ENCODE measurements around the gene B4GALT2. TPM values are rescaled to one million over a fixed set of nuclear protein-coding genes. Genes with fewer than 3 reads are reported as not detected.

B4GALT2 gene
- total RNA-seq, 4 donors from 2014 or later, result 45.3 to 94.5 (median 77.5) TPM

DNA sequence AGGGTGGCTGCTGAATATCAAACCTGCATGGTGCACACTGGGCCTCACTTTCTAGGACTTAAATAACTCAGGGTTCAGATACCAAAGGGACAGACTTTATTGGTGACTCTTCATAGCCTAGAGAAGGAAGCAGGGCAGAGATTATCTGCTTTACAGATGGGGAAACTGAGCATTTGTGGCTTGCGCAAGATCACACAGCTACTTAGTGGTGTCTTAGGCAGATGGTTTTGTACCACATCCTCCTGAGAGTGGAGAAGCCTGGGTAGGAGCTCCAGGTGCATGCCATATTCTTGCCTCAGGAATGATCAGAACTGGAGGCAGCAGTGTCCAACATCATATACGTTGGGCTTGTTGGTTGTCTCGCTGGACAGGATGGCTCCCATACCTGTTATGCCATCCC, 16.0 kb upstream of the B4GALT2 start:
- H3K4me1 ChIP-seq, result no peaks in the 10 kb centered on the region
- H3K27me3 ChIP-seq, result no peaks in the 10 kb centered on the region
- WGBS, result 95% methylated on average over 3 of the region's 3 CpGs
- intact Hi-C loops (cut with DNase I), result no loop called here
- no peak overlapping the region for H3K4me3 ChIP-seq
- peaks cover 11 to 95% (median 89%) of the 10 kb centered on the region in 4 donors for H3K36me3 ChIP-seq
- no peak overlapping the region for H3K27ac ChIP-seq (replicated peaks in 1 of 4)
- H3K9me3 ChIP-seq, result no peaks in the 10 kb centered on the region
- no peak for DNase-seq (ENCODE audit: extremely low spot score)
- TF ChIP-seq POLR2A (IDR thresholded peaks at IDR 0.05; ENCODE audit: low read depth) (no peak), EP300 (IDR thresholded peaks at IDR 0.05) (no peak), POLR2AphosphoS5 (IDR thresholded peaks at IDR 0.05) (no peak)
- TF ChIP-seq, protein P1, sequence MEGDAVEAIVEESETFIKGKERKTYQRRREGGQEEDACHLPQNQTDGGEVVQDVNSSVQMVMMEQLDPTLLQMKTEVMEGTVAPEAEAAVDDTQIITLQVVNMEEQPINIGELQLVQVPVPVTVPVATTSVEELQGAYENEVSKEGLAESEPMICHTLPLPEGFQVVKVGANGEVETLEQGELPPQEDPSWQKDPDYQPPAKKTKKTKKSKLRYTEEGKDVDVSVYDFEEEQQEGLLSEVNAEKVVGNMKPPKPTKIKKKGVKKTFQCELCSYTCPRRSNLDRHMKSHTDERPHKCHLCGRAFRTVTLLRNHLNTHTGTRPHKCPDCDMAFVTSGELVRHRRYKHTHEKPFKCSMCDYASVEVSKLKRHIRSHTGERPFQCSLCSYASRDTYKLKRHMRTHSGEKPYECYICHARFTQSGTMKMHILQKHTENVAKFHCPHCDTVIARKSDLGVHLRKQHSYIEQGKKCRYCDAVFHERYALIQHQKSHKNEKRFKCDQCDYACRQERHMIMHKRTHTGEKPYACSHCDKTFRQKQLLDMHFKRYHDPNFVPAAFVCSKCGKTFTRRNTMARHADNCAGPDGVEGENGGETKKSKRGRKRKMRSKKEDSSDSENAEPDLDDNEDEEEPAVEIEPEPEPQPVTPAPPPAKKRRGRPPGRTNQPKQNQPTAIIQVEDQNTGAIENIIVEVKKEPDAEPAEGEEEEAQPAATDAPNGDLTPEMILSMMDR (IDR thresholded peaks at IDR 0.05), result no peak

DNA sequence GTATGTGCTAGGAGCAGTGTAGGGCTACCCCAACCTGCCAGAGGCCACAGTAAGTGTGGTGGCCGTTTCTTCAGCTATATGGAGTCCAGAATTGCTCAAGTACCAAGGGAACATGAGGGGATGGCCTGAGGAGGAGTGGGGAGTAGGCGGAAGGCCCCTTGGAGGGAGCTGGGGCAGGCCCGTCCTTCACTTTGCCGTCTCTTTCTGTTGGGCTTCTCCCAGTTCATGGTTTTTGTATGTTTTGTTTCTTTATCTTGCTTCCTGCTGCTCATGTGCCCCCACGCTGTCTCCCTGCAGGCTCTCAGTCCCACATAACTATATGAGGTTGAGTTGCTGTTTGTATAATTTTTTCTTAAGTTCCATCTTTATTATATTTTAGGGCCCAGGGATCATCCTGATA, 15.1 kb upstream of the B4GALT2 start:
- H3K27ac ChIP-seq (replicated peaks in 1 of 4), result no peak overlapping the region
- intact Hi-C loops (cut with DNase I), result no loop called here
- no peaks in the 10 kb centered on the region for H3K9me3 ChIP-seq
- no peaks in the 10 kb centered on the region for H3K27me3 ChIP-seq
- no peak overlapping the region for H3K4me3 ChIP-seq
- no peaks in the 10 kb centered on the region for H3K4me1 ChIP-seq
- DNase-seq (ENCODE audit: extremely low spot score), result no peak
- H3K36me3 ChIP-seq, result peaks cover 7 to 86% (median 80%) of the 10 kb centered on the region in 4 donors
- TF ChIP-seq, protein P1 (IDR thresholded peaks at IDR 0.05), result no peak
- TF ChIP-seq EP300 (IDR thresholded peaks at IDR 0.05) (no peak), POLR2A (IDR thresholded peaks at IDR 0.05; ENCODE audit: low read depth) (no peak)
- 80% methylated on average over 5 of the region's 5 CpGs for WGBS

DNA sequence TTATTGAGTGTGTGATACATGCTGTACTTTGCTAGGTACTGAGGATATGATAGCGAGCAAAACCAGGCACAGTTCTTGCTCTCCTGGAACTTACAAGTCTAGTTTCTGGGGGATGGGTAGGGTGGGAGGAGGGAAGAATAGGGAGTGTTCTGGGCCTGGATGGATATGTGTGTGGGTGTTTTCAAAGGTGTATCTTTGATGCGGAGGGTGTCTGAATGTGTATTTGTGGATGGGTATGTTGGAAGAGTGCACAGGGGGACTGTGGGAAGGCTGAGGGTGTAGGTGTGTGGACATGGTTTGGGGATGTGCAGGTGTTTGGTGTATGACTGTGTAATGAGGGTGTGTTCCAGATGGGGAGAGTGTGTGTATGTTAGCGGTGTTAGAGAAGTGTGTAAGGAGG, 13.7 kb upstream of the B4GALT2 start:
- intact Hi-C loops (cut with DNase I), result no loop called here
- H3K36me3 ChIP-seq, result peaks cover 7 to 72% (median 67%) of the 10 kb centered on the region in 4 donors
- WGBS, result 98% methylated on average over 3 of the region's 3 CpGs

DNA sequence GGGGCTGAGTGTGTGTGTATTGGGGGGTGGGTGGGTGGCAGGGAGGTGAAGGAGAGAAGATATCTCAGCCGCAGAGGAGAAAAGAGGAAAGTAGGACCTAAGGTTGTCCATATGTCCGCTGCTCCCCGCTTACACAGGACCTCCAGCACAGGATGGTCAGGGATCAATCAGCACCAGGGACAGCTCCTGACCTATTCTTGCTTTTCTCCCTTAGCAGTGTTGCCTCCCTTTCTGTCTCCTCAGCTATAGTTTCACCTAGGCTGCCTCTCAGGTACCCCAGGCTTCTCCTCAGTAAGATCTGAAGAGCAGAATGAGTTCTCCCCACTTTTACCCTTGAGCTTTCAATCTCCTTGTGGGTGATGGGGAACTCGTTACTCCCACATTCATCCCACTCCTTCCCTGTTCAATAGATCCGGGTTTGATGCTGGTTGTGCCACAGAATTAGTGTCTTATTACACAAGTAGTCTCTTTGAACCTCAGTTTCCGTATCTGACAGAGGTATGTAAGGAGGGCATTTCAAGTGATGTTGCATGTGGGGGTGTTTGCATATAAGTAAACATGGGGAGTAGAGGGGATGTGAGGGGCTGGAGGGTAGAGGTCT, 10.6 kb upstream of the B4GALT2 start:
- intact Hi-C loops (cut with DNase I), result no loop called here
- Histone ChIP-seq H3K4me3 (no peak overlapping the region), H3K9me3 (no peaks in the 10 kb centered on the region), H3K27me3 (no peaks in the 10 kb centered on the region), H3K27ac (replicated peaks in 1 of 4) (no peak overlapping the region), H3K36me3 (peaks cover 4 to 64% (median 55%) of the 10 kb centered on the region in 4 donors), H3K4me1 (peaks cover 12 to 24% (median 22%) of the 10 kb centered on the region in 4 donors)
- TF ChIP-seq, protein P1 (IDR thresholded peaks at IDR 0.05), result no peak
- no peak for TF ChIP-seq POLR2AphosphoS5 (IDR thresholded peaks at IDR 0.05)
- no peak for TF ChIP-seq EP300 (IDR thresholded peaks at IDR 0.05)
- no peak for TF ChIP-seq POLR2A (IDR thresholded peaks at IDR 0.05; ENCODE audit: low read depth)
- no peak for DNase-seq (ENCODE audit: extremely low spot score)
- WGBS, result 86% methylated on average over 6 of the region's 6 CpGs

More for the DNA sequence above, 13.7 kb upstream of the B4GALT2 start:
- no peak overlapping the region for H3K4me3 ChIP-seq
- peaks cover 2 to 9% (median 7%) of the 10 kb centered on the region in 4 donors for H3K4me1 ChIP-seq
- DNase-seq (ENCODE audit: extremely low spot score), result no peak
- TF ChIP-seq, protein P1 (IDR thresholded peaks at IDR 0.05), result no peak
- TF ChIP-seq POLR2A (IDR thresholded peaks at IDR 0.05; ENCODE audit: low read depth), result no peak
- no peak overlapping the region for H3K27ac ChIP-seq (replicated peaks in 1 of 4)
- H3K27me3 ChIP-seq, result no peaks in the 10 kb centered on the region
- H3K9me3 ChIP-seq, result no peaks in the 10 kb centered on the region

DNA sequence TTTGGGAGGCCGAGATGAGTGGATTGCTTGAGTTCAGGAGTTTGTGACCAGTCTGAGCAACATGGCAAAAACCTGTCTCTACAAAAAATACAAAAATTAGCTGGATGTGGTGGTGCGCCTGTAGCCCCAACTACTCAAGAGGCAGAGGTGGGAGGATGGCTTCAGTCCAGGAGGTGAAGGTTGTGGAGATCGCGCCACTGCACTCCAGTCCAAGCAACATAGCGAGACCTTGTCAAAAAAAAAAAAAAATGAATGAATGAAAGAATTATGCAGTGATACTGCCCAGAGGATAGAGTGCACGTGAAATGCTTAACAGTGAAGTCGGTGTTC, 9.6 kb upstream of the B4GALT2 start:
- WGBS, result 50% methylated on average over 7 of the region's 7 CpGs
- intact Hi-C loops (cut with DNase I), result no loop called here
- Histone ChIP-seq H3K27me3 (no peaks in the 10 kb centered on the region), H3K4me1 (peaks cover 21 to 32% (median 31%) of the 10 kb centered on the region in 4 donors), H3K9me3 (no peaks in the 10 kb centered on the region), H3K4me3 (peak overlapping the region; percentile 79 to 95 (median 82)), H3K36me3 (peaks cover 4 to 54% (median 47%) of the 10 kb centered on the region in 4 donors), H3K27ac (replicated peaks in 1 of 4) (no peak overlapping the region)
- TF ChIP-seq EP300 (IDR thresholded peaks at IDR 0.05) (no peak), POLR2A (IDR thresholded peaks at IDR 0.05; ENCODE audit: low read depth) (no peak), POLR2AphosphoS5 (IDR thresholded peaks at IDR 0.05) (no peak)
- TF ChIP-seq, protein P1 (IDR thresholded peaks at IDR 0.05), result no peak
- no peak for DNase-seq (ENCODE audit: extremely low spot score)
